SK-N-SH treated with all-trans-retinoic acid at 6 μM for 48 hours (cell line): ENCODE measurements around the gene EPHX1.

Experiments
- ESRRG ChIP-seq: fragments of 250-450 bp; sonication (Bioruptor Pico); IDR thresholded peaks from 2 replicates; pipeline ENCODE4 v1.6.1; 2021; ENCODE audit warnings: mild to moderate bottlenecking
- OSR1 ChIP-seq: fragments of 250-450 bp; sonication (Bioruptor Pico); IDR thresholded peaks from 2 replicates; pipeline ENCODE4 v1.8.0; 2022; ENCODE audit warnings: moderate library complexity, mild to moderate bottlenecking, inconsistent platforms
- TCF4 ChIP-seq: fragments of 250-450 bp; sonication (Bioruptor Pico); IDR thresholded peaks from 2 replicates; pipeline ENCODE4 v1.8.0; 2021; ENCODE audit warnings: mild to moderate bottlenecking, moderate library complexity, borderline replicate concordance
- ZFP3 ChIP-seq: fragments of 250-450 bp; sonication (Bioruptor Pico); IDR thresholded peaks from 2 replicates; pipeline ENCODE4 v1.5.0; 2020; ENCODE audit warnings: mild to moderate bottlenecking, moderate library complexity
- ZFP30 ChIP-seq: fragments of 450-650 bp; formaldehyde crosslinking; IDR thresholded peaks from 2 replicates; pipeline ENCODE4 v1.5.0; 2022; ENCODE audit warnings: mild to moderate bottlenecking, moderate library complexity
- ZNF70 ChIP-seq: fragments of 450-650 bp; formaldehyde crosslinking; IDR thresholded peaks from 2 replicates; pipeline ENCODE4 v1.5.0; 2020; ENCODE audit warnings: mild to moderate bottlenecking, moderate library complexity
- TF ChIP-seq, protein P1 (sequence below): fragments of 250-450 bp; sonication (Bioruptor Pico); IDR thresholded peaks from 2 replicates; pipeline ENCODE4 v1.8.0; 2020; ENCODE audit warnings: mild to moderate bottlenecking, moderate library complexity, borderline replicate concordance
- TF ChIP-seq, protein P2 (sequence below): fragments of 250-450 bp; sonication (Bioruptor Pico); IDR thresholded peaks from 2 replicates; pipeline ENCODE4 v1.5.1; 2021; ENCODE audit warnings: mild to moderate bottlenecking, moderate library complexity

DNA sequence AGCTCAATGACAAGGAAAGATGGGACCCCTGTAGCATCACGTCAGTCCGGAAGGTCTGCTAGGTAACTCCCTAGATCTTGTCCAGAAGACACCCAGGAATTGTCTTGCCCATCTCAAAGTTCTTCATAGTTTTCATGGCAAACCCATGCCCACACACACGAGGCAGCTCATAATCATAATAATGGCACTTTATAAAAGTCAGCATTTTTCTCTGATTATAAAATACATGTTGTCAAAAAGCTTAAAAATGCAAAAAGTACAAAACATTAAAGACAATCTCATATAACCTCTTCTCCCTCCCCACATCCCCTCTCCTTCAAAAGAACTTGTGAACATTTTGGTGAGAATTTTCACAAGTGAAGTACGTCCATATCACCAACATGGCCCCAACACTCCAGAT lies 30.8 kb downstream of the EPHX1 start:
- TF ChIP-seq, protein P1, sequence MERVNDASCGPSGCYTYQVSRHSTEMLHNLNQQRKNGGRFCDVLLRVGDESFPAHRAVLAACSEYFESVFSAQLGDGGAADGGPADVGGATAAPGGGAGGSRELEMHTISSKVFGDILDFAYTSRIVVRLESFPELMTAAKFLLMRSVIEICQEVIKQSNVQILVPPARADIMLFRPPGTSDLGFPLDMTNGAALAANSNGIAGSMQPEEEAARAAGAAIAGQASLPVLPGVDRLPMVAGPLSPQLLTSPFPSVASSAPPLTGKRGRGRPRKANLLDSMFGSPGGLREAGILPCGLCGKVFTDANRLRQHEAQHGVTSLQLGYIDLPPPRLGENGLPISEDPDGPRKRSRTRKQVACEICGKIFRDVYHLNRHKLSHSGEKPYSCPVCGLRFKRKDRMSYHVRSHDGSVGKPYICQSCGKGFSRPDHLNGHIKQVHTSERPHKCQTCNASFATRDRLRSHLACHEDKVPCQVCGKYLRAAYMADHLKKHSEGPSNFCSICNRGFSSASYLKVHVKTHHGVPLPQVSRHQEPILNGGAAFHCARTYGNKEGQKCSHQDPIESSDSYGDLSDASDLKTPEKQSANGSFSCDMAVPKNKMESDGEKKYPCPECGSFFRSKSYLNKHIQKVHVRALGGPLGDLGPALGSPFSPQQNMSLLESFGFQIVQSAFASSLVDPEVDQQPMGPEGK (CRISPR knock-in tag): no peak
- TF ChIP-seq ZFP3 (CRISPR knock-in tag) (no peak), OSR1 (CRISPR knock-in tag) (no peak), TCF4 (CRISPR knock-in tag) (no peak), ZNF70 (CRISPR knock-in tag) (no peak), ZFP30 (no peak), ESRRG (CRISPR knock-in tag) (no peak)
- TF ChIP-seq, protein P2, sequence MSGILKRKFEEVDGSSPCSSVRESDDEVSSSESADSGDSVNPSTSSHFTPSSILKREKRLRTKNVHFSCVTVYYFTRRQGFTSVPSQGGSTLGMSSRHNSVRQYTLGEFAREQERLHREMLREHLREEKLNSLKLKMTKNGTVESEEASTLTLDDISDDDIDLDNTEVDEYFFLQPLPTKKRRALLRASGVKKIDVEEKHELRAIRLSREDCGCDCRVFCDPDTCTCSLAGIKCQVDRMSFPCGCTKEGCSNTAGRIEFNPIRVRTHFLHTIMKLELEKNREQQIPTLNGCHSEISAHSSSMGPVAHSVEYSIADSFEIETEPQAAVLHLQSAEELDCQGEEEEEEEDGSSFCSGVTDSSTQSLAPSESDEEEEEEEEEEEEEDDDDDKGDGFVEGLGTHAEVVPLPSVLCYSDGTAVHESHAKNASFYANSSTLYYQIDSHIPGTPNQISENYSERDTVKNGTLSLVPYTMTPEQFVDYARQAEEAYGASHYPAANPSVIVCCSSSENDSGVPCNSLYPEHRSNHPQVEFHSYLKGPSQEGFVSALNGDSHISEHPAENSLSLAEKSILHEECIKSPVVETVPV: no peak
